DND-41 (cell line): ENCODE measurements around the gene EIF2B2.

Source experiments
- EZH2 ChIP-seq: IDR thresholded peaks from 3 replicates; pipeline ENCODE4 v1.6.1; 2012; ENCODE audit warnings: borderline replicate concordance, low read depth, mild to moderate bottlenecking, moderate library complexity, low read length, inconsistent platforms; ENCODE audit not compliant: severe bottlenecking
- TF ChIP-seq, protein P1 (sequence below): IDR thresholded peaks from 2 replicates; pipeline ENCODE4 v1.5.1; 2012; ENCODE audit warnings: borderline replicate concordance, low read length, moderate library complexity, mild to moderate bottlenecking; ENCODE audit not compliant: poor library complexity, severe bottlenecking; ENCODE audit errors: extremely low read depth

GRCh38 chr14:74965486-74966153 lies 37.1 kb upstream of the EIF2B2 start:
- no peak for TF ChIP-seq EZH2
- TF ChIP-seq, protein P1, sequence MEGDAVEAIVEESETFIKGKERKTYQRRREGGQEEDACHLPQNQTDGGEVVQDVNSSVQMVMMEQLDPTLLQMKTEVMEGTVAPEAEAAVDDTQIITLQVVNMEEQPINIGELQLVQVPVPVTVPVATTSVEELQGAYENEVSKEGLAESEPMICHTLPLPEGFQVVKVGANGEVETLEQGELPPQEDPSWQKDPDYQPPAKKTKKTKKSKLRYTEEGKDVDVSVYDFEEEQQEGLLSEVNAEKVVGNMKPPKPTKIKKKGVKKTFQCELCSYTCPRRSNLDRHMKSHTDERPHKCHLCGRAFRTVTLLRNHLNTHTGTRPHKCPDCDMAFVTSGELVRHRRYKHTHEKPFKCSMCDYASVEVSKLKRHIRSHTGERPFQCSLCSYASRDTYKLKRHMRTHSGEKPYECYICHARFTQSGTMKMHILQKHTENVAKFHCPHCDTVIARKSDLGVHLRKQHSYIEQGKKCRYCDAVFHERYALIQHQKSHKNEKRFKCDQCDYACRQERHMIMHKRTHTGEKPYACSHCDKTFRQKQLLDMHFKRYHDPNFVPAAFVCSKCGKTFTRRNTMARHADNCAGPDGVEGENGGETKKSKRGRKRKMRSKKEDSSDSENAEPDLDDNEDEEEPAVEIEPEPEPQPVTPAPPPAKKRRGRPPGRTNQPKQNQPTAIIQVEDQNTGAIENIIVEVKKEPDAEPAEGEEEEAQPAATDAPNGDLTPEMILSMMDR = no peak
